ENCODE results near the gene AKR1B1.

AKR1B1 gene

DNA sequence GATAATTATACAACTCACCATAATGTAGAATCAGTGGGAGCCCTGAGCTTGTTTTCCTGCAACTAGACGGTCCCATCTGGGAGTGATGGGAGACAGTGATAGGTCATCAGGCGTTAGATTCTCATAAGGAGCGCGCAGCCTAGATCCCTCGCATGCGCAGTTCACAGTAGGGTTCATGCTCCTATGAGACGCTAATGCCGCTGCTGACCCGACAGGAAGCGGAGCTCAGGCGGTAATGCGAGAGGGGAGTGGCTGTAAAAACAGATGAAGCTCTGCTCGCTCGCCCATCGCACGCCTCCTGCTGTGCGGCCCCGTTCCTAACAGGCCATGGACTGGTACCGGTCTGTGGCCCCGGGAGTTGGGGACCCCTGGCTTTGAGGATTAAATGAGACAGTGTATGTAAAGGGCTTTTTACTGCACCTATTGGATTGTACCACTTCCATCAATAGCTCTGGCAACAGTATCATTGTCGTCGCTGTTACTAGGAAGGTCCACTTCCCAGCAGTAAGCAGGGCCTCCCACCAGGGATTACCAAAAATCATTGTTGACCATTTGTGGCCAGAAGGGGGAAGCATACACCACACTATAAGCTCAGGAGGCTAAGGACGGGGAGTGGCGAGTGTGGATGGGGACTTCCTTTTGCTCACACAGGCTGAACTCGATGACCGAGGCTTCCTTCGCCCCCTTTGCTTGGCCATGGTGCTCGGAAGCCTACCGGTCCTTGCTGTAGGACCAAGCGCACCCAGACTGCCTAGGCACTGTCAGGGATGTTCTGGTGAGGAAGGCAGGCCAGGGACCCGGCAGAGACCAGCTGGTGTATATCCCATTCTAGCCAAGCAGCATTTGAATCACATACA lies 26.4 kb downstream of the AKR1B1 start:
- Histone ChIP-seq H3K27me3 (ENCODE audit: insufficient read depth, low read depth, severe bottlenecking) (no peaks in the 10 kb centered on the region), H3K27ac (peak overlapping the region; percentile 68), H3K36me3 (no peaks in the 10 kb centered on the region), H3K9me3 (ENCODE audit: severe bottlenecking) (no peaks in the 10 kb centered on the region), H3K4me3 (ENCODE audit: low read depth, low read length) (peak overlapping the region; percentile 44)
- TF ChIP-seq, protein P1, sequence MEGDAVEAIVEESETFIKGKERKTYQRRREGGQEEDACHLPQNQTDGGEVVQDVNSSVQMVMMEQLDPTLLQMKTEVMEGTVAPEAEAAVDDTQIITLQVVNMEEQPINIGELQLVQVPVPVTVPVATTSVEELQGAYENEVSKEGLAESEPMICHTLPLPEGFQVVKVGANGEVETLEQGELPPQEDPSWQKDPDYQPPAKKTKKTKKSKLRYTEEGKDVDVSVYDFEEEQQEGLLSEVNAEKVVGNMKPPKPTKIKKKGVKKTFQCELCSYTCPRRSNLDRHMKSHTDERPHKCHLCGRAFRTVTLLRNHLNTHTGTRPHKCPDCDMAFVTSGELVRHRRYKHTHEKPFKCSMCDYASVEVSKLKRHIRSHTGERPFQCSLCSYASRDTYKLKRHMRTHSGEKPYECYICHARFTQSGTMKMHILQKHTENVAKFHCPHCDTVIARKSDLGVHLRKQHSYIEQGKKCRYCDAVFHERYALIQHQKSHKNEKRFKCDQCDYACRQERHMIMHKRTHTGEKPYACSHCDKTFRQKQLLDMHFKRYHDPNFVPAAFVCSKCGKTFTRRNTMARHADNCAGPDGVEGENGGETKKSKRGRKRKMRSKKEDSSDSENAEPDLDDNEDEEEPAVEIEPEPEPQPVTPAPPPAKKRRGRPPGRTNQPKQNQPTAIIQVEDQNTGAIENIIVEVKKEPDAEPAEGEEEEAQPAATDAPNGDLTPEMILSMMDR (IDR thresholded peaks at IDR 0.05; ENCODE audit: low read depth, low read length), result peak; percentile 59
- peak; percentile 95 for DNase-seq

GRCh38 chr7:134431815-134432214 lies 27.1 kb downstream of the AKR1B1 start:
- DNase-seq, result no peak
- peak overlapping the region; percentile 44 for H3K4me3 ChIP-seq (ENCODE audit: low read depth, low read length)
- TF ChIP-seq, protein P1 (IDR thresholded peaks at IDR 0.05; ENCODE audit: low read depth, low read length), result no peak
- H3K27ac ChIP-seq, result peak overlapping the region; percentile 68
- no peaks in the 10 kb centered on the region for H3K27me3 ChIP-seq (ENCODE audit: insufficient read depth, low read depth, severe bottlenecking)
- H3K36me3 ChIP-seq, result no peaks in the 10 kb centered on the region
- no peaks in the 10 kb centered on the region for H3K9me3 ChIP-seq (ENCODE audit: severe bottlenecking)

DNA sequence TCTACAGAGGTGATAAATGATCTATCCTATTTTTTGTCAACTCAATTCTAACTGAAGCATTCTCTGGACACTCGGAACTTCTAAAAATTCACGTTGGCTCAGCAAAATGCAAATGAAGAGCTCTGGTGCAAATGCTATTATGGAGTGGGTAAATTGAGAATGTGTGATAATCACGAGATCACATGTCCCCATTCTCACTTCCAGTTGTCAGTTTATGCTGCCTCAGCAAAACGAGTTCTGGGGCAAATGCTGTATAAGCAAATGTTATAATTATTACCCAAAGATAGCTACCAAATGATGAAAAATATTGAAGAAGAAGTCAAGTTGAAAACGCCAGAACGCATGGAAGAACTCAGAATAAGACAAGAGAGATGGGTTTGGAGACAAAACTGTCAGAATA lies 29.4 kb downstream of the AKR1B1 start:
- TF ChIP-seq, protein P1 (IDR thresholded peaks at IDR 0.05; ENCODE audit: low read depth, low read length), result no peak
- H3K4me3 ChIP-seq (ENCODE audit: low read depth, low read length), result no peak overlapping the region
- H3K27ac ChIP-seq, result no peak overlapping the region
- H3K36me3 ChIP-seq, result no peaks in the 10 kb centered on the region
- no peak for DNase-seq
- no peaks in the 10 kb centered on the region for H3K9me3 ChIP-seq (ENCODE audit: severe bottlenecking)
- H3K27me3 ChIP-seq (ENCODE audit: insufficient read depth, low read depth, severe bottlenecking), result no peaks in the 10 kb centered on the region

- Histone ChIP-seq H3K27ac (no peak overlapping the region), H3K9me3 (ENCODE audit: severe bottlenecking) (no peaks in the 10 kb centered on the region)
These were observed 30.0 kb downstream of the AKR1B1 start for GRCh38 chr7:134428942-134429341.

GRCh38 chr7:134427896-134428295 lies 31.0 kb downstream of the AKR1B1 start:
- TF ChIP-seq, protein P1 (IDR thresholded peaks at IDR 0.05; ENCODE audit: low read depth, low read length), result no peak
- Histone ChIP-seq H3K27me3 (ENCODE audit: insufficient read depth, low read depth, severe bottlenecking) (no peaks in the 10 kb centered on the region), H3K36me3 (no peaks in the 10 kb centered on the region), H3K4me3 (ENCODE audit: low read depth, low read length) (no peak overlapping the region), H3K9me3 (ENCODE audit: severe bottlenecking) (no peaks in the 10 kb centered on the region), H3K27ac (no peak overlapping the region)
- no peak for DNase-seq

More at GRCh38 chr7:134428942-134429341, 30.0 kb downstream of the AKR1B1 start:
- Histone ChIP-seq H3K36me3 (no peaks in the 10 kb centered on the region), H3K27me3 (ENCODE audit: insufficient read depth, low read depth, severe bottlenecking) (no peaks in the 10 kb centered on the region), H3K4me3 (ENCODE audit: low read depth, low read length) (no peak overlapping the region)
- TF ChIP-seq, protein P1 (IDR thresholded peaks at IDR 0.05; ENCODE audit: low read depth, low read length), result no peak
- DNase-seq, result no peak
